ENCODE measurements around the gene NFATC3. TPM values are rescaled to one million over a fixed set of nuclear protein-coding genes. Genes with fewer than 3 reads are reported as not detected.

Gene NFATC3
- total RNA-seq, 1 donor from 2014 or later: 42.0 TPM

DNA sequence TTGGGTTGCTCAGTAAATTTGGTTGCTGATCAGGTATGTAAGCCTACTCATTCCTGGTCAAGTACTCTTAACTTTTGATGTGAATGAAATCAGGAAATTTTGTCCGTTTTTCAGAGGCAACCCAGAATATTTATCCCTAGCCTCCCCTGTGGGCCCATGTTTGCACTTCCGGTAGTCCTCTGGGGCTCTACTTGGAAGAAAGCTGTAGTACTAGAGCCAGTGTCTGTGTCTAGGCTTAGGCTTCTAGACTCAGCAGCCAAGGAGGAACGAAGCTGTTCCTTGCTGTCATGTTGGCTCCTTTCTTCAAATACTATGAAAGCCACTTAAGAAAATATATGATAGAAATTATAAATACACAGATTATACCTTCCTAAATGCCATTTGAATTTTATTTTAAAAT lies 129.6 kb downstream of the NFATC3 start:
- no peak overlapping the region for H3K27ac Mint-ChIP-seq (ENCODE audit: unreplicated experiment)
- no peak overlapping the region for H3K4me3 Mint-ChIP-seq (ENCODE audit: unreplicated experiment)
- DNase-seq (ENCODE audit: extremely low spot score, unreplicated experiment): peak; percentile 19
- H3K9me3 Mint-ChIP-seq (ENCODE audit: unreplicated experiment): no peaks in the 10 kb centered on the region
- no peak for TF ChIP-seq CTCF (IDR thresholded peaks at IDR 0.05)
- no peaks in the 10 kb centered on the region for H3K4me1 Mint-ChIP-seq (ENCODE audit: unreplicated experiment)
- peaks cover 5% of the 10 kb centered on the region for H3K36me3 Mint-ChIP-seq (ENCODE audit: unreplicated experiment)
- H3K27me3 Mint-ChIP-seq (ENCODE audit: unreplicated experiment): no peaks in the 10 kb centered on the region

DNA sequence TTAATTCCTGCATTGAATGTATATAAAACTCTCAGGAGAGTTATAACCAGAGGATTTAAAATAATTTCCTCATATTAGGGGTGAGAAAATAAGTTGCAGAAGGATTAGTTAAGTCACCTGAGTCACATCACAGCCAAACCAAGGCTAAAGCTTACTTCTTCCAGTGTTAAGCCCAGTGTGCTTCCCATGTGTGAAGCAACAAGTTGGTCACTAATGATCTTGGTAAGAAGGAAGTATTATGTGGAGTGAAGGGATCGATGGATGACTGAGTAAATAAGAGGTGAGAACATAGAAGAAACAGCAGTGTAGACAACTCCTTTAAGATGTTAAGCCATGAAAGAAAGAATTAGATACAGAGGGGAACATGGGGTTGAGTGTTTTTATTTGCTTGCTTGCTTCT lies 130.1 kb downstream of the NFATC3 start:
- Mint-ChIP-seq H3K36me3 (ENCODE audit: unreplicated experiment) (peaks cover 5% of the 10 kb centered on the region), H3K27me3 (ENCODE audit: unreplicated experiment) (no peaks in the 10 kb centered on the region), H3K27ac (ENCODE audit: unreplicated experiment) (no peak overlapping the region), H3K4me1 (ENCODE audit: unreplicated experiment) (no peaks in the 10 kb centered on the region), H3K9me3 (ENCODE audit: unreplicated experiment) (no peaks in the 10 kb centered on the region), H3K4me3 (ENCODE audit: unreplicated experiment) (no peak overlapping the region)
- peak; percentile 8 for DNase-seq (ENCODE audit: extremely low spot score, unreplicated experiment)
- no peak for TF ChIP-seq CTCF (IDR thresholded peaks at IDR 0.05)

GRCh38 chr16:68216240-68216639 lies 131.1 kb downstream of the NFATC3 start:
- Mint-ChIP-seq H3K36me3 (ENCODE audit: unreplicated experiment) (peaks cover 5% of the 10 kb centered on the region), H3K4me3 (ENCODE audit: unreplicated experiment) (no peak overlapping the region), H3K27ac (ENCODE audit: unreplicated experiment) (no peak overlapping the region), H3K9me3 (ENCODE audit: unreplicated experiment) (no peaks in the 10 kb centered on the region), H3K27me3 (ENCODE audit: unreplicated experiment) (no peaks in the 10 kb centered on the region), H3K4me1 (ENCODE audit: unreplicated experiment) (no peaks in the 10 kb centered on the region)
- TF ChIP-seq CTCF (IDR thresholded peaks at IDR 0.05): no peak
- DNase-seq (ENCODE audit: extremely low spot score, unreplicated experiment): no peak

DNA sequence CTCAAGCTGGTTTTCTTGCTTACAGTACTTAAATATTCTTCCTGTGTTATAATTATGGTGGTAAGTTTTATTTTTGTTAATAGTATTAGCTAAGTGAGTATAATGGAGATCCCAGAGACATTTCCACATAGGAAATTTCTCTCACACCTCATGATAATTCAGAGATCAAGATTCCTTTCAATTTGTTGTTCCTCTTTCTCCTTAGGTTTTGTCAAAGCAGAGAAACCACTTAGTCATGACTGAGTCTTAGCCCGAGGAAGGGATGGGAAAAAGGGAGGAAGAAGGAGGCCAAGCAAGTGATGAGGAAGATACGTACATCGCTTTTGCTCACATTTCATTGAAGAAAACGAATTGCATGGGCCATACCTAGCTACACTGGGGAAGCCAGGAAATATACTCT lies 132.3 kb downstream of the NFATC3 start:
- no peak for TF ChIP-seq CTCF (IDR thresholded peaks at IDR 0.05)
- H3K4me3 Mint-ChIP-seq (ENCODE audit: unreplicated experiment): no peak overlapping the region
- DNase-seq (ENCODE audit: extremely low spot score, unreplicated experiment): no peak
- H3K27me3 Mint-ChIP-seq (ENCODE audit: unreplicated experiment): no peaks in the 10 kb centered on the region
- no peaks in the 10 kb centered on the region for H3K4me1 Mint-ChIP-seq (ENCODE audit: unreplicated experiment)
- peaks cover 5% of the 10 kb centered on the region for H3K36me3 Mint-ChIP-seq (ENCODE audit: unreplicated experiment)
- no peak overlapping the region for H3K27ac Mint-ChIP-seq (ENCODE audit: unreplicated experiment)
- no peaks in the 10 kb centered on the region for H3K9me3 Mint-ChIP-seq (ENCODE audit: unreplicated experiment)

DNA sequence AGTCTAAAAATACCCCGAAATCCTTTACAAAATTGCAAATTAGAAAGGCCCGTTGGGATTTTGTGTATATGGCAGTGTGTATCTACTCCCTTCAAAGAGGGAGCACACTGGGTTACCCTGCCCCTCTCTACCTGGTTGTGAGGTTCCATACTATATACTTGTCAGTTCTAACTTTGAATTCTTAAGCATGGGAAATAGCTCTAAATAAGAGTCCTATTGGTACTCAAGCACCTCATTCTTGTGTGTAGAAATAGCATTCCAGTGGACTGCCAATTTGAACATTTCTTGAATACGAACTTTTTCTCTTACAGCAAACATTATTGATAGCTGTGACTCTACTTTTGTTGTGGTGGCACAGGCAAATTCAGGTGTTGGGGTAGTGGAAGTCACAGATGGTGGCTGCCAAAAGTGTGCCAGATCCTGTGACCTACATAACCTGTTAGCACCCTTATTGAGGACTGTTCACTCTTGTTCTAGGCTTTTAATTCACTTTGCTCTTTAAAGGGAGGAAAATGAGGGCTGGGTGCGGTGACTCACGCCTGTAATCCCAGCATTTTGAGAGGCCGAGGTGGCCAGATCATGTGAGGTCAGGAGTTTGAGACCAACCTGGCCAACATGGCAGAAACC lies 134.7 kb downstream of the NFATC3 start:
- Mint-ChIP-seq H3K9me3 (ENCODE audit: unreplicated experiment) (no peaks in the 10 kb centered on the region), H3K27ac (ENCODE audit: unreplicated experiment) (no peak overlapping the region), H3K4me1 (ENCODE audit: unreplicated experiment) (no peaks in the 10 kb centered on the region), H3K36me3 (ENCODE audit: unreplicated experiment) (peaks cover 5% of the 10 kb centered on the region), H3K27me3 (ENCODE audit: unreplicated experiment) (no peaks in the 10 kb centered on the region), H3K4me3 (ENCODE audit: unreplicated experiment) (no peak overlapping the region)
- TF ChIP-seq CTCF (IDR thresholded peaks at IDR 0.05): no peak
- DNase-seq (ENCODE audit: extremely low spot score, unreplicated experiment): no peak

Measured in osteocyte (in vitro differentiated cells).